LNCaP clone FGC (cell line): ENCODE data around the gene JKAMP.

Experiments
- DNase-seq: peaks from one replicate; pipeline ENCODE4 v3.0.0-alpha.2; 2011; ENCODE audit warnings: low read depth
- H3K4me3 ChIP-seq: 2 replicates; pipeline ENCODE4 v1.5.1; 2011; ENCODE audit warnings: mild to moderate bottlenecking, low read depth, low read length, control low read depth
- CTCF ChIP-seq: IDR thresholded peaks from 2 replicates; pipeline ENCODE4 v1.5.1; 2012; ENCODE audit warnings: mild to moderate bottlenecking; ENCODE audit not compliant: control insufficient read depth, insufficient read depth; ENCODE audit errors: extremely low read depth

Gene JKAMP

GRCh38 chr14:59451849-59452248 is 32.5 kb upstream of the JKAMP start:
- H3K4me3 ChIP-seq: no peak overlapping the region
- no peak for DNase-seq
- no peak for TF ChIP-seq CTCF

DNA sequence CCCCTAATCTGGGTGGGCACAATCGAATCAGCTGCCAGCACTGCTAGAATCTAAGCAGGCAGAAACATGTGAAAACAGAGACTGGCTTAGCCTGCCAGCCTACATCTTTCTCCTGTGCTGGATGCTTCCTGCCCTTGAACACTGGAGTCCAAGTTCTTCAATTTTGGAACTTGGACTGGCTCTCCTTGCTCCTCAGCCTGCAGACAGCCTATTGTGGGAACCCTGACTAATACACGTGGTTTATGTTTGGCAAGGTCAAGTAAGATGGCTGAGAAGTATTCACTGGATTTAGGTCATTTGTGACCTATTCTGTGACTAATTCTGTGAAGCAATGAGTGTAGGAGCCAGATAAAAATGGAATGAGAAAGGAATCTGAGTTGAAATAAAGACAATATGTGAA is 30.2 kb upstream of the JKAMP start:
- no peak overlapping the region for H3K4me3 ChIP-seq
- no peak for DNase-seq
- TF ChIP-seq CTCF: no peak

GRCh38 chr14:59455411-59455810 is 28.9 kb upstream of the JKAMP start:
- DNase-seq: no peak
- H3K4me3 ChIP-seq: no peak overlapping the region
- TF ChIP-seq CTCF: no peak

- TF ChIP-seq CTCF: no peak
- no peak for DNase-seq
- no peak overlapping the region for H3K4me3 ChIP-seq
These were observed 25.8 kb upstream of the JKAMP start for GRCh38 chr14:59458486-59458885.

DNA sequence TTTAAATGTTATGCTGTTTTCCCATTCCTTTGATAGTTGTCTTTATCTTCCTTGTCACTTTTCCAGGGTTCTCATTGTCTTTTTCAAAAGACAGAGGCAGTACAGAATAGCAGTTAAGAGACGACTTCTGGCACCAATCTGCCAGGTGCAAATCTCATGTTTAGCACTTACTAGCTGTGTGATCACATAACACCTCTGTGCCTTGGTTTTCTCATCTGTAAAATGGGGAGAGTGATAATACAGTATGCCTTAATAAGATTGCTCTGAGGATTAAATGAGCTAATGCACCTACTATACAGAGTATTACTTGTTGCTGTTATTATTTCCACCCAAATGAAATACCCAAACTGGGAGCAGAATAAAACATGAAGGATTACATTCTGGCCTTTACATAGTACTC is 23.9 kb upstream of the JKAMP start:
- no peak overlapping the region for H3K4me3 ChIP-seq
- DNase-seq: no peak
- no peak for TF ChIP-seq CTCF

DNA sequence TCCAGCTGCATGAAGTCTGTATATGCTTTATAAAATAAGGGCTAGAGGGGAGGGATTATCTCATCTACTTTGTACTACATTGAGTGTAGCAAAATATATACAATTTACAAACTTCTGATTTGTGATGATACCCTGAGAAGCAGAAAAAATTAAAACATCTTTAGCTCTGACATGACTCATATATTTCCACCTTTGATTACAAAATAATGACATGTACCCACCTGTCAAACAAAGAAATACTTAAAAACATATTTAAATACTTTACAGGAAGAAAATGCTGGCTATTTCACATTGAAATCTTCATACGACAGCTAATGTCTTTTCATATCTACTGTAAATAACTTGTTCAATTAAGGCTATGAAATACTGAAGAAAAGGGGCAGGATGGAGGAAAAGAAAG is 22.4 kb upstream of the JKAMP start:
- no peak for DNase-seq
- H3K4me3 ChIP-seq: no peak overlapping the region
- TF ChIP-seq CTCF: no peak

DNA sequence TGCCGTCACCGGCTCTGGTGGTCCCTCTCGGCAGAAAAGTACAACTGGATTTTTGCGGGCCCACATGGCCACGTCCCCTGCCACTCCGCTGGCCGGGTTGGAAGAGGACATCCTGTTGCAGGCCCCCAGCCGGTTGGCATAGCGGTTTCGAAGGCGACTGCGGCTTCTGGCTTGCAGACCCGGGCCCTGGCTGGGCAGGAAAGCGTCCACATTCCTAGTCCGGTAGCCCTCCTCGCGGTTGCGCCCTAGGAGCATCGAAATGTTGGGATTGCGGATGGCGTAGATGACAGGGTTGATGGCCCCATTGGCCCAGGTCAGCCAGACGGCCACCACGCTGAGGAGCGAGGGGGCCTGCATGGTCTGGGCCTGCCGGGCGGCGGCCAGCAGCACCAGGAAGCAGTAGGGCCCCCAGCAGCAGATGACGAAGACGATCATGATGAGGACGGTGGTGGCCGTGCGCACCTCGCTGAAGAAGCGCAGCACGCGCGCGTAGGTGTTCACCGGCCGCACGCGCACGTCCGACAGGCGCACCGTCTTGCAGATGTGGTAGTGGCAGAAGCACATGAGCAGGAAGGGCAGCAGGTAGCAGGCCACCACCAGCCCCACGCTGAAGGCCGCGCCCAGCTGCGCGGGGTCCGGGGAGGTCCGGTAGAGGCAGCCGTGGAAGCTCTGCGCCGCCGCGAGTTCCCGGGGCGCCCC is 20.4 kb upstream of the JKAMP start:
- TF ChIP-seq CTCF: no peak
- no peak for DNase-seq
- no peak overlapping the region for H3K4me3 ChIP-seq
